ENCODE results near the gene TRAPPC10.

TRAPPC10 gene

GRCh38 chr21:44011123-44011522 lies 986 bp upstream of the TRAPPC10 start:
- Histone ChIP-seq H3K27ac (ENCODE audit: low read length) (no peak overlapping the region), H3K9me3 (ENCODE audit: control insufficient read depth, low read depth, low read length) (no peaks in the 10 kb centered on the region), H3K9ac (ENCODE audit: low read length) (peak overlapping the region; percentile 71)

GRCh38 chr21:44012474-44013379 lies 618 bp downstream of the TRAPPC10 start:
- Histone ChIP-seq H3K4me1 (ENCODE audit: control insufficient read depth, low read depth, low read length) (peaks cover 24% of the 10 kb centered on the region), H3K36me3 (ENCODE audit: control insufficient read depth, low read depth, low read length) (no peaks in the 10 kb centered on the region), H3K27ac (ENCODE audit: low read length) (no peak overlapping the region), H3K27me3 (ENCODE audit: control insufficient read depth, insufficient read depth, low read length) (no peaks in the 10 kb centered on the region), H3K4me3 (ENCODE audit: low read length) (peak overlapping the region; percentile 64), H3K9ac (ENCODE audit: low read length) (peak overlapping the region; percentile 80), H3K9me3 (ENCODE audit: control insufficient read depth, low read depth, low read length) (no peaks in the 10 kb centered on the region)

More at GRCh38 chr21:44011123-44011522, 986 bp upstream of the TRAPPC10 start:
- Histone ChIP-seq H3K36me3 (ENCODE audit: control insufficient read depth, low read depth, low read length) (no peaks in the 10 kb centered on the region), H3K4me1 (ENCODE audit: control insufficient read depth, low read depth, low read length) (peaks cover 24% of the 10 kb centered on the region), H3K4me3 (ENCODE audit: low read length) (peak overlapping the region; percentile 70), H3K27me3 (ENCODE audit: control insufficient read depth, insufficient read depth, low read length) (no peaks in the 10 kb centered on the region)

- Histone ChIP-seq H3K27me3 (ENCODE audit: control insufficient read depth, insufficient read depth, low read length) (no peaks in the 10 kb centered on the region), H3K36me3 (ENCODE audit: control insufficient read depth, low read depth, low read length) (no peaks in the 10 kb centered on the region), H3K27ac (ENCODE audit: low read length) (no peak overlapping the region), H3K4me3 (ENCODE audit: low read length) (peak overlapping the region; percentile 64), H3K4me1 (ENCODE audit: control insufficient read depth, low read depth, low read length) (peaks cover 24% of the 10 kb centered on the region), H3K9ac (ENCODE audit: low read length) (peak overlapping the region; percentile 80), H3K9me3 (ENCODE audit: control insufficient read depth, low read depth, low read length) (no peaks in the 10 kb centered on the region)
Measured at GRCh38 chr21:44013380-44014088, 1.4 kb downstream of the TRAPPC10 start.

GRCh38 chr21:44017601-44018000 lies 5.5 kb downstream of the TRAPPC10 start:
- H3K4me1 ChIP-seq (ENCODE audit: control insufficient read depth, low read depth, low read length) = peaks cover 11% of the 10 kb centered on the region
- no peak overlapping the region for H3K27ac ChIP-seq (ENCODE audit: low read length)
- no peaks in the 10 kb centered on the region for H3K36me3 ChIP-seq (ENCODE audit: control insufficient read depth, low read depth, low read length)
- H3K9ac ChIP-seq (ENCODE audit: low read length) = no peak overlapping the region
- H3K9me3 ChIP-seq (ENCODE audit: control insufficient read depth, low read depth, low read length) = no peaks in the 10 kb centered on the region
- H3K27me3 ChIP-seq (ENCODE audit: control insufficient read depth, insufficient read depth, low read length) = no peaks in the 10 kb centered on the region
- H3K4me3 ChIP-seq (ENCODE audit: low read length) = no peak overlapping the region

- Histone ChIP-seq H3K36me3 (ENCODE audit: control insufficient read depth, low read depth, low read length) (no peaks in the 10 kb centered on the region), H3K4me3 (ENCODE audit: low read length) (no peak overlapping the region), H3K27ac (ENCODE audit: low read length) (no peak overlapping the region), H3K27me3 (ENCODE audit: control insufficient read depth, insufficient read depth, low read length) (no peaks in the 10 kb centered on the region), H3K4me1 (ENCODE audit: control insufficient read depth, low read depth, low read length) (peaks cover 11% of the 10 kb centered on the region), H3K9me3 (ENCODE audit: control insufficient read depth, low read depth, low read length) (no peaks in the 10 kb centered on the region), H3K9ac (ENCODE audit: low read length) (no peak overlapping the region)
Measured at GRCh38 chr21:44018127-44018526, 6.0 kb downstream of the TRAPPC10 start.

GRCh38 chr21:44018813-44019567 lies 6.9 kb downstream of the TRAPPC10 start:
- H3K4me1 ChIP-seq (ENCODE audit: control insufficient read depth, low read depth, low read length) = peaks cover 2% of the 10 kb centered on the region
- H3K36me3 ChIP-seq (ENCODE audit: control insufficient read depth, low read depth, low read length) = no peaks in the 10 kb centered on the region
- no peaks in the 10 kb centered on the region for H3K27me3 ChIP-seq (ENCODE audit: control insufficient read depth, insufficient read depth, low read length)
- H3K9me3 ChIP-seq (ENCODE audit: control insufficient read depth, low read depth, low read length) = no peaks in the 10 kb centered on the region
- no peak overlapping the region for H3K9ac ChIP-seq (ENCODE audit: low read length)
- H3K4me3 ChIP-seq (ENCODE audit: low read length) = no peak overlapping the region
- no peak overlapping the region for H3K27ac ChIP-seq (ENCODE audit: low read length)

GRCh38 chr21:44019568-44019958 lies 7.5 kb downstream of the TRAPPC10 start:
- Histone ChIP-seq H3K4me1 (ENCODE audit: control insufficient read depth, low read depth, low read length) (no peaks in the 10 kb centered on the region), H3K9me3 (ENCODE audit: control insufficient read depth, low read depth, low read length) (no peaks in the 10 kb centered on the region), H3K27me3 (ENCODE audit: control insufficient read depth, insufficient read depth, low read length) (no peaks in the 10 kb centered on the region)

GRCh38 chr21:44020551-44020950 lies 8.4 kb downstream of the TRAPPC10 start:
- no peaks in the 10 kb centered on the region for H3K27me3 ChIP-seq (ENCODE audit: control insufficient read depth, insufficient read depth, low read length)
- H3K9ac ChIP-seq (ENCODE audit: low read length) = no peak overlapping the region
- H3K4me3 ChIP-seq (ENCODE audit: low read length) = no peak overlapping the region
- no peaks in the 10 kb centered on the region for H3K9me3 ChIP-seq (ENCODE audit: control insufficient read depth, low read depth, low read length)
- H3K36me3 ChIP-seq (ENCODE audit: control insufficient read depth, low read depth, low read length) = no peaks in the 10 kb centered on the region
- H3K27ac ChIP-seq (ENCODE audit: low read length) = no peak overlapping the region
- H3K4me1 ChIP-seq (ENCODE audit: control insufficient read depth, low read depth, low read length) = peaks cover 4% of the 10 kb centered on the region

More at GRCh38 chr21:44019568-44019958, 7.5 kb downstream of the TRAPPC10 start:
- Histone ChIP-seq H3K27ac (ENCODE audit: low read length) (no peak overlapping the region), H3K4me3 (ENCODE audit: low read length) (no peak overlapping the region), H3K36me3 (ENCODE audit: control insufficient read depth, low read depth, low read length) (no peaks in the 10 kb centered on the region), H3K9ac (ENCODE audit: low read length) (no peak overlapping the region)

- no peaks in the 10 kb centered on the region for H3K36me3 ChIP-seq (ENCODE audit: control insufficient read depth, low read depth, low read length)
- H3K9me3 ChIP-seq (ENCODE audit: control insufficient read depth, low read depth, low read length) = no peaks in the 10 kb centered on the region
- H3K9ac ChIP-seq (ENCODE audit: low read length) = no peak overlapping the region
- H3K4me3 ChIP-seq (ENCODE audit: low read length) = no peak overlapping the region
- H3K4me1 ChIP-seq (ENCODE audit: control insufficient read depth, low read depth, low read length) = peaks cover 9% of the 10 kb centered on the region
- H3K27me3 ChIP-seq (ENCODE audit: control insufficient read depth, insufficient read depth, low read length) = no peaks in the 10 kb centered on the region
- no peak overlapping the region for H3K27ac ChIP-seq (ENCODE audit: low read length)
Measured at GRCh38 chr21:44021064-44021463, 9.0 kb downstream of the TRAPPC10 start.

GRCh38 chr21:44024257-44024656 lies 12.1 kb downstream of the TRAPPC10 start:
- Histone ChIP-seq H3K4me3 (ENCODE audit: low read length) (no peak overlapping the region), H3K9ac (ENCODE audit: low read length) (no peak overlapping the region), H3K27ac (ENCODE audit: low read length) (no peak overlapping the region), H3K9me3 (ENCODE audit: control insufficient read depth, low read depth, low read length) (no peaks in the 10 kb centered on the region), H3K4me1 (ENCODE audit: control insufficient read depth, low read depth, low read length) (peaks cover 16% of the 10 kb centered on the region), H3K27me3 (ENCODE audit: control insufficient read depth, insufficient read depth, low read length) (no peaks in the 10 kb centered on the region), H3K36me3 (ENCODE audit: control insufficient read depth, low read depth, low read length) (no peaks in the 10 kb centered on the region)

GRCh38 chr21:44024887-44025353 lies 12.8 kb downstream of the TRAPPC10 start:
- Histone ChIP-seq H3K9ac (ENCODE audit: low read length) (no peak overlapping the region), H3K9me3 (ENCODE audit: control insufficient read depth, low read depth, low read length) (no peaks in the 10 kb centered on the region), H3K27me3 (ENCODE audit: control insufficient read depth, insufficient read depth, low read length) (no peaks in the 10 kb centered on the region), H3K36me3 (ENCODE audit: control insufficient read depth, low read depth, low read length) (no peaks in the 10 kb centered on the region), H3K4me3 (ENCODE audit: low read length) (no peak overlapping the region), H3K27ac (ENCODE audit: low read length) (no peak overlapping the region), H3K4me1 (ENCODE audit: control insufficient read depth, low read depth, low read length) (peaks cover 16% of the 10 kb centered on the region)

All from iPS-18a (cell line).